Measurements from ENCODE around the gene TSPAN10. TPM values are rescaled to one million over a fixed set of nuclear protein-coding genes. Genes with fewer than 3 reads are reported as not detected.

TSPAN10 gene
- total RNA-seq, 1 experiment from 2014 or later = 4.0 TPM

GRCh38 chr17:81601525-81602120 is 35.4 kb upstream of the TSPAN10 start:
- ChIA-PET POLR2A (no interaction called here), CTCF (no interaction called here)
- no peak overlapping the region for H3K27ac Mint-ChIP-seq (ENCODE audit: unreplicated experiment)
- H3K36me3 Mint-ChIP-seq (ENCODE audit: insufficient read depth, unreplicated experiment) = peaks cover 90% of the 10 kb centered on the region
- BruUV-seq (replicated peaks) = no TSS peak
- no peaks in the 10 kb centered on the region for H3K4me1 ChIP-seq
- no peaks in the 10 kb centered on the region for H3K9me3 Mint-ChIP-seq (ENCODE audit: unreplicated experiment)
- no peak overlapping the region for H3K4me3 Mint-ChIP-seq (ENCODE audit: unreplicated experiment)
- no peaks in the 10 kb centered on the region for H3K9me3 ChIP-seq
- no peaks in the 10 kb centered on the region for H3K4me1 Mint-ChIP-seq (ENCODE audit: low read depth, unreplicated experiment)
- peak; percentile 59 to 69 for DNase-seq
- no peak overlapping the region for H3K4me3 ChIP-seq (ENCODE audit: low read depth, low read length)
- no peaks in the 10 kb centered on the region for H3K27me3 ChIP-seq (replicated peaks; ENCODE audit: control insufficient read depth, insufficient read depth, low read length)
- intact Hi-C loops (cut with micrococcal nuclease; ENCODE audit: unreplicated experiment) = loop anchor here (1.0 to 2.0 kb wide), 3 partner anchors 45 to 348 kb away; no protein-coding TSS in a partner anchor
- H3K27me3 Mint-ChIP-seq (ENCODE audit: insufficient read depth, unreplicated experiment) = no peaks in the 10 kb centered on the region
- TF ChIP-seq CTCF (IDR thresholded peaks at IDR 0.05; ENCODE audit: insufficient read depth in 1 of 2, low read depth in 1 of 2, low read length in 1 of 2, severe bottlenecking in 1 of 2, unreplicated experiment in 1 of 2) = peak; percentile 78 to 82
- peaks cover 7% of the 10 kb centered on the region for H3K36me3 ChIP-seq (ENCODE audit: control insufficient read depth, insufficient read depth, low read length)

- intact Hi-C loops (cut with micrococcal nuclease; ENCODE audit: unreplicated experiment) = no loop called here
- Mint-ChIP-seq H3K9me3 (ENCODE audit: unreplicated experiment) (no peaks in the 10 kb centered on the region), H3K27ac (ENCODE audit: unreplicated experiment) (no peak overlapping the region), H3K4me3 (ENCODE audit: unreplicated experiment) (no peak overlapping the region), H3K4me1 (ENCODE audit: low read depth, unreplicated experiment) (no peaks in the 10 kb centered on the region), H3K36me3 (ENCODE audit: insufficient read depth, unreplicated experiment) (peaks cover 90% of the 10 kb centered on the region), H3K27me3 (ENCODE audit: insufficient read depth, unreplicated experiment) (no peaks in the 10 kb centered on the region)
- no peak overlapping the region for H3K4me3 ChIP-seq (ENCODE audit: low read depth, low read length)
- BruUV-seq (replicated peaks) = TSS peak; percentile 8
- peak in 1 of 2 experiments; percentile 22 for DNase-seq
- no peaks in the 10 kb centered on the region for H3K27me3 ChIP-seq (replicated peaks; ENCODE audit: control insufficient read depth, insufficient read depth, low read length)
- H3K36me3 ChIP-seq (ENCODE audit: control insufficient read depth, insufficient read depth, low read length) = peaks cover 9% of the 10 kb centered on the region
- POLR2A ChIA-PET = no interaction called here
- H3K4me1 ChIP-seq = no peaks in the 10 kb centered on the region
- no peaks in the 10 kb centered on the region for H3K9me3 ChIP-seq
- CTCF ChIA-PET = no interaction called here
- no peak for TF ChIP-seq CTCF (IDR thresholded peaks at IDR 0.05; ENCODE audit: insufficient read depth in 1 of 2, low read depth in 1 of 2, low read length in 1 of 2, severe bottlenecking in 1 of 2, unreplicated experiment in 1 of 2)
Observed at GRCh38 chr17:81603846-81604610, 33.0 kb upstream of the TSPAN10 start.

- TF ChIP-seq CTCF (IDR thresholded peaks at IDR 0.05; ENCODE audit: insufficient read depth in 1 of 2, low read depth in 1 of 2, low read length in 1 of 2, severe bottlenecking in 1 of 2, unreplicated experiment in 1 of 2) = no peak
- ChIA-PET POLR2A (no interaction called here), CTCF (interaction anchor here (0.6 kb wide), 1 partner anchor 82 kb away, joined by 3 read pairs; no protein-coding TSS in a partner anchor)
- Histone ChIP-seq H3K9me3 (no peaks in the 10 kb centered on the region), H3K27me3 (replicated peaks; ENCODE audit: control insufficient read depth, insufficient read depth, low read length) (no peaks in the 10 kb centered on the region), H3K4me3 (ENCODE audit: low read depth, low read length) (no peak overlapping the region), H3K4me1 (no peaks in the 10 kb centered on the region), H3K36me3 (ENCODE audit: control insufficient read depth, insufficient read depth, low read length) (peaks cover 8% of the 10 kb centered on the region)
- DNase-seq = no peak
- Mint-ChIP-seq H3K4me1 (ENCODE audit: low read depth, unreplicated experiment) (no peaks in the 10 kb centered on the region), H3K9me3 (ENCODE audit: unreplicated experiment) (no peaks in the 10 kb centered on the region), H3K4me3 (ENCODE audit: unreplicated experiment) (no peak overlapping the region), H3K27ac (ENCODE audit: unreplicated experiment) (no peak overlapping the region), H3K27me3 (ENCODE audit: insufficient read depth, unreplicated experiment) (no peaks in the 10 kb centered on the region), H3K36me3 (ENCODE audit: insufficient read depth, unreplicated experiment) (peaks cover 96% of the 10 kb centered on the region)
- no TSS peak for BruUV-seq (replicated peaks)
- intact Hi-C loops (cut with micrococcal nuclease; ENCODE audit: unreplicated experiment) = no loop called here
Observed at GRCh38 chr17:81607431-81607830, 29.6 kb upstream of the TSPAN10 start.

Measured in Caco-2 (cell line).